Ammon's horn (tissue), 1 donor: Measurements from ENCODE around the gene MCRIP1.

Source experiments
- DNase-seq: peaks from one replicate; pipeline ENCODE4 v3.0.0-alpha.2; 2016; ENCODE audit warnings: low spot score

MCRIP1 gene

GRCh38 chr17:81819708-81820107, 13.4 kb downstream of the MCRIP1 start:
- no peak for DNase-seq

- no peak for DNase-seq
Observed at GRCh38 chr17:81817758-81818147, 15.3 kb downstream of the MCRIP1 start.

- no peak for DNase-seq
Observed at GRCh38 chr17:81815646-81815986, 17.5 kb downstream of the MCRIP1 start.

GRCh38 chr17:81814748-81815645, 18.1 kb downstream of the MCRIP1 start:
- DNase-seq = no peak

GRCh38 chr17:81813861-81814683, 19.0 kb downstream of the MCRIP1 start:
- no peak for DNase-seq

GRCh38 chr17:81813371-81813684, 19.8 kb downstream of the MCRIP1 start:
- DNase-seq = no peak

- DNase-seq = no peak
Observed at GRCh38 chr17:81812571-81813370, 20.3 kb downstream of the MCRIP1 start.

GRCh38 chr17:81811705-81812570, 21.2 kb downstream of the MCRIP1 start:
- no peak for DNase-seq

GRCh38 chr17:81810892-81811704, 22.0 kb downstream of the MCRIP1 start:
- DNase-seq = no peak

GRCh38 chr17:81810476-81810875, 22.6 kb downstream of the MCRIP1 start:
- DNase-seq = no peak

GRCh38 chr17:81809556-81809998, 23.5 kb downstream of the MCRIP1 start:
- no peak for DNase-seq

- no peak for DNase-seq
Observed at GRCh38 chr17:81808778-81809555, 24.1 kb downstream of the MCRIP1 start.

- no peak for DNase-seq
Observed at GRCh38 chr17:81807839-81808238, 25.3 kb downstream of the MCRIP1 start.

- DNase-seq = no peak
Observed at GRCh38 chr17:81807210-81807719, 25.8 kb downstream of the MCRIP1 start.

- DNase-seq = no peak
Observed at GRCh38 chr17:81806461-81807209, 26.5 kb downstream of the MCRIP1 start.

- no peak for DNase-seq
Observed at GRCh38 chr17:81805707-81806460, 27.2 kb downstream of the MCRIP1 start.

- DNase-seq = no peak
Observed at GRCh38 chr17:81804559-81805399, 28.3 kb downstream of the MCRIP1 start.
